NCI-H748 (cell line): ENCODE results near the gene HIPK1.
"Not testable (repeated sequence)": the region's sequence is repeated elsewhere in the genome, so short reads cannot be mapped to it uniquely, and the experiment has no call there.

ENCODE experiments used
- DNase-seq: peaks from one replicate; lab custom pipeline; 2025; ENCODE audit not compliant: unreplicated experiment; lab: John Stamatoyannopoulos, UW

Gene HIPK1

GRCh38 chr1:113981962-113982931 is 53.1 kb downstream of the HIPK1 start:
- no peak for DNase-seq

DNA sequence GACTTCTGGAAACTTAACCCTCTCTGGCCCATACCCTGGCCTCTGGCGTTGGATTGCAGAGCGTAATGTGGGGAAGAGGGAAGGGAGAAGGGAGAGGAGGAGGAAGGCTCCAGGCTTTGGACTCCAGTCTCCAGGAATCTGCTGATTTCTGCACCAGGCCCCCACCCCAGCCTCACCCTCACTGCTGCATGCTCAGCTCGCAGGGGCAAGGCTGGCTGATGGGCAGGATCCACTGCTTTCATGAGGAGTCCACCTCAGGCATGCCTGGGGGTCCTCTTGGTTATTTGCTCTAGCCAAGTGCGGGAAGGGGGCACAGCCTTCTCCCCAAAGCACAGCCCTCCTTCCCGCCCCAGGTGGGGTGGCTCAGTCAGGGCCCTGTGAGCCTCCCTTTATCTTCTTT is 53.8 kb downstream of the HIPK1 start:
- DNase-seq: no peak

DNA sequence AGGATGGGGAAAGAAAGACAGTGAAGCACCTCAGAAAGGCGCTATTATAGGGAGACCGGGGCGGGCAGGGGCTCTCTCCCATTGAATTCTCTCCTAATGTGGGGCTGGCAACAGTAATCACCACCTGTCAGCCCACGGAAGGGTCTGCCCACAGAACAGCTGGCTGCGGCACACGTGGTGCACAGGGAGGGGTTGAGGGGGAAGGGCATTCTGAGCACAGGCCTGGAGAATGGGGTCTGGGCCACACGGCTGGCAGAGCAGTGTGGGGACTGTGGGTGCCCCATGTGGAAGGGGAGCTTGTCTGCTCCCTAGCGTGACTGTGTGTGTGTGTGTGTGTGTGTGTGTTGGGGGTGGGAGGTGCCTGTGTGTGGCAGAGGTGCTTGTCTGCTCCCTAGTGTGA is 54.3 kb downstream of the HIPK1 start:
- DNase-seq: no peak

DNA sequence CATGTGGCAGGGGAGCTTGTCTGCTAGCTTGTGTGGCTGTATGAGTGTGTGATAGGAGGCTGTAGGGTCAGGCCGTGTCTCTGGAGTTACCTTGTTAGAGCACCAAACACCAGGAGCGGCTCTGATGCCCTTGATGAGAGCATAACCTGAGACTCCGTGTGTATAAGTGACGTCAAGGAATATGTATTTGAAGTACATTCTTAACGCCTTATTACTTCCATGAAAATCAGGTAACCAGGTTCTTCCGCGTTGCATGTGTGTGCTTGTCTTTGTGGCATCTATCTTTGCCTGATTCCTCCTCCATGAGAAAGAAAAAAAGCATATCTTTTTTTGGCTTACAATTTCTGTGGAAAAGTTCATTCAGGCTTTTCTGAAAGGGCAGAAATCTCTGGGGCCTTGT is 54.7 kb downstream of the HIPK1 start:
- no peak for DNase-seq

- peak; percentile 65 for DNase-seq
Measured at GRCh38 chr1:113984710-113985109, 55.6 kb downstream of the HIPK1 start.

GRCh38 chr1:113986802-113987201 is 57.7 kb downstream of the HIPK1 start:
- DNase-seq: no peak

DNA sequence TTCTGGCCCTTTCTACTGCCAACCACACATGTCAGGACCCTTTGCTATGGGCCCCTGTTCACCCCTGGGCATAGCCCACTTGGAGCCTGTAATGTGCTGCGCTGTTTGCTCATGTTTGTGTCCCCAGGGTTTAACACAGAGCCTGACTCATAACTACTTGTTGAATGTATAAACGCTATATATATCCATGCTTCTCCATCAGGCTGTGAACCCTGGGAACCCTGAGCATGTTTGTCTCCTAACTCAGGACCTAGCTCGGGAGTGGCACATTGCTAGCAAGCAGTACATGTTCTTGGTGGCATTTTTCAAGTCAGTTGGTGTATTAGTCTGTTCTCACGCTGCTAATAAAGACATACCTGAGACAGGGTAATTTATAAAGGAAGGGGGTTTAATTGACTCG is 58.1 kb downstream of the HIPK1 start:
- DNase-seq: no peak

GRCh38 chr1:113990530-113990929 is 61.4 kb downstream of the HIPK1 start:
- DNase-seq: no peak

DNA sequence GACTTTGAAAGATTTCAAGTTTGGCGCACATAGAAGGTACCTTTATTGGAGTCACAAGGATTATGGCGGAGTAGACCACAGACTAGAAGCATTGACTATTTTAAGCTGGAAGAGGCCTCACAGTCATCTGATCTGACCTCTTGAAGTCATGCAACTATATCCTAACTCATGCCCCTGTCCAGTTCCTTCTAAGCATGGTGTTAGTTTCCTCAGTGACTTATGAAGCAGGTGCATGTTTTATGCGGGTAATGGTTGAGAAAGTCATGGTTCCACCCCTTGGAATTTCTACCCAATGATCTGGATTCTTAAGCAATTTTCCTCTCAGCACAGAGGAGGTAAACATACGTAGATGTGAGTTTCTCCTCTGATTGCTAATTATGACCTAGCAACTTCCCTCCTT is 61.8 kb downstream of the HIPK1 start:
- no peak for DNase-seq

GRCh38 chr1:113991467-113991997 is 62.4 kb downstream of the HIPK1 start:
- DNase-seq: no peak

- no peak for DNase-seq
Measured at GRCh38 chr1:113993072-113993471, 63.9 kb downstream of the HIPK1 start.

DNA sequence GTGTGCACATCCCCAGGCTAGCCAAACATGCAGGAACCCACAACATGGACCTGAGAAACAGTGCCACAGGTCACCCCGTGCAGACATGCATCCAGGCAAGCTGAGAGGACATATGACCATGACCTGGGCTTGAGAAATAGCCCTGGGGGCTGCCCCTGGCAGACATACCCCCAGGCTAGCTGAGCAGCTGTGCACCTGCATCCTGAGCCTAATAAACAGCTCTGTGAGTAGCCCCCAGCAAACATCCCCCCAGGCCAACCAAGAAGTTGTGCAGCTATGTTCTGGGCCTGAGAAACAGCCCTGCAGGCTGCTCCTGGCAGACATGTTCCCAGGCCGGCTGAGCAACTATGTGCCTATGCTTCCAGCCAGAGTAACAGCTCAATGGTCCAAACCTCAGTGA is 64.6 kb downstream of the HIPK1 start:
- no peak for DNase-seq

GRCh38 chr1:113995382-113995781 is 66.3 kb downstream of the HIPK1 start:
- DNase-seq: no peak

DNA sequence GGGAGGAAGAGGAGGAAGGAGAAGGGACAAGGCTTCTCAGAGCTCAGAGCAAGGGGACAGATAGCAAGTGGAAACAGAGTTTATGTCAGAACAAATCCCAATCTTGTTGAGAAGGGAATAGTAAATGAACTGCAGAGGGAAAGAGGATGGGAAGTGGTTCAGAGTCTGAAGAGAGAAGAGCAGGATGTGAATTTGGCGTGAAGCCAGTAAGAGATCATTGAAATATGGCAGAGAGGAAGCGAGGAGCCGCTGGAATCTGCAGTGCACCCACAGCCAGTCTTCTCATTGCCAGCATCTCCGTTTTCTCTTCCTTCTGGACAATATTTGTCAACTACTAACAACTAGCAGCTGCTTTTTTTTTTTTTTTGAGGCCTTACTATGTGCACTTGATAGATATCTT is 69.2 kb downstream of the HIPK1 start:
- peak; percentile 37 for DNase-seq

- DNase-seq: no peak
Measured at GRCh38 chr1:113999233-113999632, 70.1 kb downstream of the HIPK1 start.

DNA sequence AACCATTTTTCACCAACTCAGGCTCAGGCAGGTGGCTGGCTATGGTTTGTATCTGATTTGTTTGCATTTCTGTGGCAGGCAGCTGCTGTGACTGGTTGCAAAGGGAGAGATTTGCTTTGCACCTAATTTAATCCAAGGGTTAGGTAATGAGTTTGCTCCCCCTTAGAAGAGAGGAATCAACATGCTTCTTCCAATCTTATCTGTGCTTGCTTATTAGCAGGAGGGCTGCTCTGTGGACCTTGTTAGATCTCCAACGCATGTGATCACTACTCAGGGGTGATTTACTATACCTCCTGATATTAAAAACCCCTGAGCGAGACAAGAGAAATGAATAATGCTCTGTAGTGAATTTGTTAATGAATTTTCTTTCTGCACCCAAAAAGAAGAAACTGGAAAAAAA is 70.7 kb downstream of the HIPK1 start:
- DNase-seq: peak; percentile 15

DNA sequence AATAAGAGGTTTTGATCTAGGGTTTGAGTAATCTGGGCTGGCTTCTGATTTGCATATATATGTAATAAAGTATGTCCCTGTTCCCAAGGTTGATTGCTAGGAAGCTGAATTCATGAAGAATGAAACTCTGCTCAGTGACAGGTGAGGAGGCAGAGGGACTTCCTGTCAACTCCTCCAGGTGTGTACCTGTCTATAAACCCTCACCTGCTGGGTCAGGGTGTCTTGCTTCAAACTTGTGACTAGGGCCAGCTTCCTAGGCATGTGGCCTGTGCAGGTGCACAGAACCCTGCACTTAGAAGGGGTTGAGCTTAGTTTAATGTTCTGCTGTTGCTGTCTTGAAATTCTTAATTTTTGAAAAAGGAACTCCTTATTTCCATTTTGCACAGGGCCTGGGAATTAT is 71.3 kb downstream of the HIPK1 start:
- no peak for DNase-seq

DNA sequence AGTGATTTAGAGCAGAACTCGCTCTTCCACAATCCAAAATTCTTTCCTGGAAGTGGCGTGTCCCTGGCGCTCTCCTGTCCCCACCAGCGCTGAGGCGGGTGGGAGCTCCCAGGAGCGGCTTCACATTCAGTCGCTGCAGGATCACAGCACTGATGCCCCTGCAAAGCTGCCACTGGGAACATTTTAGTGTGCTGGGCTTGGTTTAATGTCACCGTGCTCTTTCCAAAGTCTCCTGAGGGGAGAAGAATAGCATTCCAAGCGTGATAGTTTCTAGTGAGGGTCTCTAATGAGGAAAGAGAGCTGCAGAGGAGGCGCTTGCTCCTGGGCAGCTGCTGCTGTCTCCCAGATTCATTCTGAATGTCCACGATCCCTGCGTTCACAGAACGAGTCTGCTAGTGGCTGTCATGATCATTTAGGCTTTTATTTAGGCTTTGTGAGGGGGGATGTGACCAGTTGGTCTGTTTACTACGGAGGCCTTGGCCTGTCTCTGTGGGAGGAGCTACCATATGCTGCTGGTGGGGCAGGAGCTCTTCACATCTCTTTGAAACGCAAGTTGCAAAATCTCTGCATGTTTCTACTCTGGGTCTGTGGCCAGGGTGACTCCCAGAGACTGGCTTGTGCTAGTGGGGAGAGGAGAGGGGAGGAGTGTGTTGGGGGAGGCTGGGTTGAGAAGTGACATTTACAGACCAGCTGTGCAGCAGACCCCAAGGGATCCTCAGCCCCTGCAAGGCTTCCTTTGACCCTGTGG is 73.5 kb downstream of the HIPK1 start:
- no peak for DNase-seq

DNA sequence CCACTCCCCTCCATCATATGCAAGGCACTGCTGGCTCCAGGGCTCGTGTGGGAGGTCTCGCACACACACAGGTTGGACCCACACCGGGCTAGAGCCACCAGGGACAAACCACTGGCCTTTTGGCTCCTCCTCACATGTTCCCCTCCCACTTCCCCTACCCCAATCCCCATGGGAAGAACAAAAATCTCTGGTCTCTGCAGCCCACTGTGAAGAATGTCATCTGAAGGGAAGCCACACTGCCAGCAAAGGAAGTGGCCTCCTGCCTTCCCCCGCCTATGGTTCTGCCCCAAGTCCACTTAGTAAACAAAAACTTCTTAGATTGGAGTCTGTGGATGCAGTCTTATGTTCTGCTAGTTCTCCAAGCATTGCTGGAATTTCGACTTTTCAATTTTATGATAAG is 74.3 kb downstream of the HIPK1 start:
- no peak for DNase-seq

GRCh38 chr1:114006825-114007224 is 77.7 kb downstream of the HIPK1 start:
- DNase-seq: not testable (repeated sequence)

- no peak for DNase-seq
Measured at GRCh38 chr1:114008480-114008941, 79.4 kb downstream of the HIPK1 start.

DNA sequence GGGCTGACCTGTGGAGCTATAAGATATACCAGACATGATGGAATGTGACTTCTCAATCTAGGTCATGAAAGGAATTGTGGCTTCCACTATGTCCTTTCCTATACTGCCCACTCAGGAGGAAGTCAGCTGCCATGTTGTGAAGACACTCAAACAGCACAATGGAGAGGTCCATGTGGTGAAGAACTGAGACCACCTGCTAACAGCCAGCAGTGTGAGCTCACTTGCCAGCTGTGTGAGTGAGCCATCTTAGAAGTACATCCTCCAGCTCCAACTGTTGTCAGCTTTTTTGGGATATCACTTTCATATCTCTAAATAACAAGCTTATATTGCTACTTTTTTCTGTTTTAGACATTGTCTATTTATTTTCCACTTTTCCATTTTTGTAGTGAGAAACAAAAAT is 79.9 kb downstream of the HIPK1 start:
- no peak for DNase-seq
